GM18868 (cell line): ENCODE data around the gene RIPOR2.

Source experiments
- ATAC-seq: cut with Tn5 transposase; IDR thresholded peaks from one replicate; pipeline ENCODE4 v1.9.1; 2021; ENCODE audit warnings: mild to moderate bottlenecking, moderate library complexity; ENCODE audit not compliant: unreplicated experiment

Gene RIPOR2

GRCh38 chr6:24907919-24908649 lies 27.7 kb downstream of the RIPOR2 start:
- peak; percentile 32 for ATAC-seq

DNA sequence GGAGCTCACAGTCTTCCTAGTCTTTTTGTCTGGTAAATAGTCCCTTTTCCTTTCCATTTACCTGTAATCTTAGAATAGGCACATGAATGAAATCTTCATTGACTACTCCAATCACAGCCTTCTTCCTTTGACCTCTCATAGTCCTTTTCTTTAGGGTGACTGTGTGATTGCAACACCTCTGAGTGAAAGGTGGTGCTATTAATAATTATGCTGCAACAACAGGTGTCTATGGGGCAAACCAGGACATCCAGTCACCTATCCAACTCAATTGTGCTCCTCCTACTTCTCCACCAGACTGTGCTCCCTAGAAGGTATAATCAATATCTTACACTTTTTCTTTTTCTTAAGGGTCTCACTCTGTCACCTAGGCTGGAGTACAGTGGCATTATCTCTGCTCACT lies 29.4 kb downstream of the RIPOR2 start:
- no peak for ATAC-seq

DNA sequence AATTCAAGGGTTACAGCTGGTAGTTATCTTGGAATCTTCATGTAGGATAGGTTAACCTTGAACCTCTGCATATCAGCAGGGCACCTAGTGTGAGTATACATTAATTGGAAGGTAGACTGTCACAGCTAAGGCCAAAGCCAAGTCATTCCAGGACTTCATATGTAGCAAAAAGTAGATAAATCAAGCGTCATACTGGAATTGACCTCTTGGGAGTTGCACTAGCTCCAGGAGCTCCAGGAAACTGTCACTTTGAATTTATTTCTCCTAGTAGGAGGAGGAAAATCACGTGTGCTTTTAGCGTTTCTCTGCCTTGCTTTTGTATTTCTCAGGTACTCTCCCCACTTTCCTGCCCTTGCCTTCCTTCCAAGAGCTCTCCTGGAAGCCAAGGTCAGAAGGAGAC lies 30.3 kb downstream of the RIPOR2 start:
- no peak for ATAC-seq

- ATAC-seq, result no peak
Observed at GRCh38 chr6:24903681-24904080, 32.1 kb downstream of the RIPOR2 start.

DNA sequence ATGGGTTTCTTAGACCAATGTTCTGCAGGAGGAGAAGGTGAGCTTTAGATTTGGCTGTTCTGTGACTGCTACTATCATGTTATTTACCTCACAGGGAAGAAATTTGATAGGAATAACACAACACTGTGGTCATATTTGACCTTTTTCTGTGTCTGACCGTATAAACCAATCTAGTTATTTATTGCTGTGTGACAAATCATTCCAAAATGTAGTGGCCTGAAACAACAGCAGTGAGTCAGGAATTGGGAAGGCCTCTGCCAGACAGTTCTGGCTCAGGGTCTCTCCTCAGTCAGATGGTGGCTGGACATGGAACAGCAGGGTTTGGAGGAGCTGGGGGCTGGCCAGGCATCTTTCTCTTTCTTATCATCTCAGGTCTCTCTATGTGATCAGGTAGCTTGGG lies 33.0 kb downstream of the RIPOR2 start:
- no peak for ATAC-seq

DNA sequence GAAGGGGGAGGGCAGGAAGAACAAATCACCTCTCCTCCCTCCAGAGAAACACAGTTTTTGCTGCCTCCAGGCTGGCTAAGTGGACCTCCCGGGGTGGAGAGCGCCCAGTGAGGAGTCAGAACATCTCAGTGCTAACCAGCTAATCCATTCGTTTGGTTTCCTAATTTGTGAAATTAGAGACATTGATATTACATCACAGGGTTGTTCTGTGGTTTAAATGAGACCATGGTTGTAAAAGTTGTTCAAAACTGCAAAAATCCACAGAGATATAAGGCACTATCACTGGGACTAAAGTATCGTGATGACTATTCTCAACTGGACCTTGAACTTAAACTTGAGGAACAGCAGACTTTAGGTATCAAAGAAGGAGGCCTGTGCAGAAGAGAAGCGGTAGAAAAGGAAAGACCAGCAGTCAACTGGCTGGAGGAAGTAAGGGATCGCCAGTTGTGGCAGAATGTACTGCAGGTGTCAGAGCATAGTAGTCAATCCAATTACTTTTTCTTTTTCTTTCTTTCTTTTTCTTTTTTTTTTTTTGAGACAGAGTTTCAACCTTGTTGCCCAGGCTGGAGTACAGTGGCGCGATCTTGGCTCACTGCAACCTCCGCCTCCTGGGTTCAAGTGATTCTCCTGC lies 33.9 kb downstream of the RIPOR2 start:
- no peak for ATAC-seq

DNA sequence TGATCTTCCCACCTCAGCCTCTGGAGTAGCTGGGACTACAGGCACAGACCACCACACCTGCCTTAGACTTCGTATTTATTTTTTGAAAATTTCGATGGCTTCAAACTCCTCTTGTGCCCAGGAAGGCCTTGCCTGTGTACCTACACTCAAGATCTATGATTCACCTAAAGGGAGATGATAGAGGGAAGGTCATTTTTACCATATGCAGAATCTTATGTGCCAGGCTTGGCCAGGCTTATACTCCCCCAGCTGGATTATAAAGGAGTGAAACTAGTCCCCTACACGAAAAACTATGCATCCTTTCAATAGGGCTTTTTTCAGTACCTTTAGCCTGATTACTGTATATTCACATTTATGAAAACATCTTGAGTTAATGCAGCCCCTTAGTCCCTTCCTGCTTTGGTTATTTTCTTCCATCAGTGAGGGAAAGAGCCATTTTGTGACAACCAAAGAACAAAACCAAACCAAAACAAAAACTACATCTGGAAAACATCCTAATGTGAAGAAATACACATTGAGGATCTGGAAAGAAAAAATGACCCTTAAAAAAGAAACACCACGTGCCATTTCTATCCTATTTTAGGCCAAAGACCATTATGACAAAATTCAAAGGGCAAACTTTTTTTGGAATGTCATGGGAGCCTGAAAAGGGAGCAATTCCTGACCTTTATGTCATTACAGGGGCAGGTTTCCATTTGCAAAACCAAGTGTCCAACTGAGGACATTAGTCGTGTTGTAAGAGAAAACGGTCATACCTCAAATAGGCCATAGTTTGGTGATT lies 34.7 kb downstream of the RIPOR2 start:
- no peak for ATAC-seq

DNA sequence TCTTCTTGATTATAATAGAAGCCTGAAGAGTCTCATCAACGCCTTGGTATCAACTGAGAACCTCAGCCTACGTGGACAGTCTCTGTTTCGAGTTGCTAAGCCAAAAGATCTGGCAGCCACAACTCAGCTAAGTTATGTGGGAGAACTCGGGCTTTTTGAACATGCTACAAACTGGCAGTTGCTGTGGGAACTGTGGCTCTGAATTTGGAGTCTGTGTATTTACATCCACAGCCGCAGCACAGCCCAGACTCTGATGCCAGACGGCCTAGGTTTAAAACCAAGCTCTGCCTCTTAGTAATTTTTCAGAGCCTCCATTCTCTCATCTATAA lies 35.8 kb downstream of the RIPOR2 start:
- peak; percentile 85 for ATAC-seq

DNA sequence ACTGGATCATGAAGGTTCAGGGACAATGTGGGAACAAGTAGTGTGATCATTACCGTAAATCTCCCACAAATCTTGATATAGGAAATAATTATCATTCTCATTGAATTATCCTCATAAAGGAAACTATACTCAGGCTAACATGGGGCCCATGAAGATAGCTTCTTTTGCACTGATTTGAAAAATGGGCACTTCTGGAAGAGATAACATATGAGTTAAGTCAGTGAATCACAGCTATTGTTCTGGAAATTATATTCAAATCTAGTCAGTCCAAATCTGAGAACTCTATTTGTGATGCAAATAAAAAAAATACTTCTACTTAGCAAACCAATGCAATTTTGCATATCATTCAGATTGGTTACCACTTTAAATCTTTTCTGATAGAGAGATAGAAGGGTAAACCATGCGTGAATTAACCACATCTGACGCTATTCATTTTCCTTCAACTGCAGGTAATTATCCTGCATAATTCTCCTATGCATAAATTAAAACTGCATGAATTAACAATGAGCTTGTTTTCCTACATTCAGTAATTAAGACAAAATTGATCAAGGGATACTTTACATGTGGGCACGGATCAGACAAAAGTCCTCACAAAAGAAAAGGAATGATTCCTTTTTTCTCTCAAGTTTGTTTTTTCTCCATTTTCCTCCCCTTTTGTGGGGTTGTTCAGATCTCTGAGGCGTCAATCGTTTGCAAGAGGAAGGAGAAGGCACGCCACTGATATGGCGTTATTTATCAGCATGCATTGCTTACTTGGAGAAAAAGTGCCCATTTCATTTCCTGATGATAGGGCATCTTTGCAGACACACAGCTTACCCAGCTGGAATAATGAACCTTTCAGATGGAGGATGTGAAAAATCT lies 36.4 kb downstream of the RIPOR2 start:
- no peak for ATAC-seq

DNA sequence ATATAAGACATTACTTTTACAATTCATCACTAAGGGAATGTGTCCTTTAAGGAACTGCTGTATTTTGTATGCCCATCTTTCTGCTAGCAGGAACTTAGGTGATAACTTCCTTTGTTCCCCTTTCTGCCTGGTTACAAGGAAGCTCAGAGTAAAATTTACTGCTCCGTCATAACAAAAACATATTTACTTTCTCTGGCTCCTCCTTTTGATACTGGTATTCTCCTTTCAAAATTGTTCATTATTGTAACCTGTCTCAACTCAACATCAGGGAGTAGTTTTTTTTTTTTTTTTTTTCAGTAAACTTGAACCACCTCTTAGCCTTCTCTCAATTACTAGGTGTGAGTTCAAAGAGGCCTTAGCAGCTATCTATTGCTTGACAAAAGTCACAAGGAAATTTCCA lies 37.1 kb downstream of the RIPOR2 start:
- no peak for ATAC-seq

DNA sequence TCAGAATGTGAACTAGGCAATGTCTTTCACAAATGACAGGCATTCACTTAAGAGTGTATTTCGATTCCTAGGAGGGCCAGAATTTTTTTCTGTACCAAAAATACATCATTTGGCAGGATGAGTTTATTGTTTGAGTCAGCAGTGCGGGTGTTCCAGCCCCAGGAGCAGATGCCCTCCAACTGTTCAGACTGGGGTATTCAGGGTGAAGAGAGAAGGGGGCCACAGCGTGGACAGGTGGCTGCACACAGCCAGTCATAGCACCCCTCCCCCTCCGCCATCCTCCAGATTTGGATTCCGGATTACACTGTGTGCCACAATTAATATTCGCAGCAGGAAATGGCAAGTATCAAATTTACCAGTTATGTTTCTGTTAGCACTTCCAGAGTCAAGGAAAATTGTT lies 38.6 kb downstream of the RIPOR2 start:
- no peak for ATAC-seq

DNA sequence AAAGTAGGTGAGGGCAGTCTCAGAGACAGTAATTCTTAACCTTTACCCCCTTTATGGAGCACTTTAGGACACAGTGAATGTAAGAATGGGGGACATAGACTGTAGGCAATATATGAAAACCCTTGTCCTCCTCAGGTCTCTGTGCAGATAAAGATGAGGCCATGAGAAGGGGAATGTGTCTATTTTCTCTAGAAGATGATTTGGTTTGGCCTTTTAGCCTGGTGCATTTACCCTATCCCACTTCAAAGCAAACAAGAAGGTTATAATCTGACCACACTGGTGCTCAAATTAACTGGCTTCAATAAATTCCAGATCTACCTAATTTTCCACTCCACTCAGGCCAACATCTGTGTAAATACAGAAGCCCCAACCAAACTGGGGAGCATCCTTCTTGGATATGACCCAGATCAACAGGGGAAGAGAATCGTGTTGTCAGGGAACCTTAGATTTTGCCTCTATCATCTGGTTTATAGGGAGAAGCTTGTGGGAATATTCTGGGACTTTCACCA lies 42.4 kb downstream of the RIPOR2 start:
- no peak for ATAC-seq

- peak; percentile 51 for ATAC-seq
Observed at GRCh38 chr6:24891004-24891403, 44.8 kb downstream of the RIPOR2 start.

DNA sequence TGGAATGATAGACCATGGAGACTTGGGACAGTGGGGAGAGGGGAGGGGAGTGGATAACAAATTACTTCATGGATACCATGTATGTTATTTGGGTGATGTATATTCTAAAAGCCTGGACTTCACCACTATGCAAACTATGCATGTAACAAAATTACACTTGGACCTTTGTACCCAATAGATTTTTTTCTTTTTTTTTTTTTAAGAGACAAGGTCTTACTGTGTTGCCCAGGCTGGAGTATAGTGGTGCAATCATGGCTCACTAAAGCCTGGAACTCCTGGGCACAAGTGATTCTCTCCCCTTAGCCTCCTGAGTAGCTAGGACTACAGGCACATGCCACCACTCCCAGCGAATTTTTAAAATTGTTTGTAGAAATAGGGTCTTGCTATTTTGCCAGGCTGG lies 45.3 kb downstream of the RIPOR2 start:
- no peak for ATAC-seq

- no peak for ATAC-seq
Observed at GRCh38 chr6:24888715-24889370, 46.9 kb downstream of the RIPOR2 start.

DNA sequence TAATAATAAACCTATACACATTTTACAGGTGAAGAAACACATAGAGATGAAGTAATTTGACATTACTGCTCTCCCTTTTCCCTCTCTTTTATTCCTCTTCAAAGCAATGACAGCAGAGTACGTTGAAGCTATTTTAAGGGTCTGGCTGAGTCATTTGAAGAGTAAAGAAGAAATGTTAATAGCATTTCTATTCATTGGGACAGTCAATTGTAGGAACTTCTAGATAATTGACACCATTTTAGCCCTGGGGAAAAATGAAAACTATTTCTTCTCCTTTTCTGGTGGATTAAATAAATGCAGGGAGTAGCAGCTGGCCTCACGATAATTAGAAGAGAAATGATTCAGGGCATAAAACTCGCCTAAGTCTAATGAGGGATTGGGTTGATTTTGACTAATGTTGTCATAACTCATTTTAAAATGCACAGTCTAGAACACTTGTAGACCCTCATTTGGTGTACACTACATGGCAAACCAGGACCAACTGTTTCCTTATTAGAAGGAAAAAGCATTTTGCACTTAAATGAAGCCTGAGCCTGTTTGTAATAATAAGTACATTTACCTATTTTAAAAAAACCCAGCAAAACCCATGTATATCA lies 48.1 kb downstream of the RIPOR2 start:
- no peak for ATAC-seq

GRCh38 chr6:24883618-24884017 lies 52.1 kb downstream of the RIPOR2 start:
- peak; percentile 74 for ATAC-seq

- ATAC-seq, result no peak
Observed at GRCh38 chr6:24882835-24883555, 52.8 kb downstream of the RIPOR2 start.

DNA sequence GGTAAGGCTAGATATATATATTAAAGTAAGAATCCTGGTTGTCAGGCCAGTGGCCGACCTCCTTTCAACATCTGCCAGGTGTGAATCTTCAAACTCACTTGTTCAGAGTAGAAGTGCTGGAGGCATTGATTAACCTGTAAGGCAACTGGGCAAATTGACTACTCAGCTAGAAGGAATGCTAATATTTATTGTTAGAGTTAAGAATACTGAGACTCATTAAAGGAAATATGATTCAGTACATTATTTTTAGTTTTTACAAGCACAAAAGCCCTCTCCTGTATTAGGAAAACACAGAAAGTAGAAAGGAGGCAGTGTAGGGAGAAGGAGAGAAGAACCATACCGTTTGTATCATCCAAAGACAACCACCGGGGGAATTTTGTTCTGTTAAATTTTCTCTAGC lies 53.5 kb downstream of the RIPOR2 start:
- ATAC-seq, result no peak
